GM19328 (cell line): ENCODE measurements around the gene NR2F2.
"Not testable (repeated sequence)": the region's sequence is repeated elsewhere in the genome, so short reads cannot be mapped to it uniquely, and the experiment has no call there.

Source experiments
- ATAC-seq: cut with Tn5 transposase; IDR thresholded peaks from one replicate; pipeline ENCODE4 v1.9.1; 2021; ENCODE audit warnings: mild to moderate bottlenecking, moderate library complexity; ENCODE audit not compliant: unreplicated experiment

Gene NR2F2

DNA sequence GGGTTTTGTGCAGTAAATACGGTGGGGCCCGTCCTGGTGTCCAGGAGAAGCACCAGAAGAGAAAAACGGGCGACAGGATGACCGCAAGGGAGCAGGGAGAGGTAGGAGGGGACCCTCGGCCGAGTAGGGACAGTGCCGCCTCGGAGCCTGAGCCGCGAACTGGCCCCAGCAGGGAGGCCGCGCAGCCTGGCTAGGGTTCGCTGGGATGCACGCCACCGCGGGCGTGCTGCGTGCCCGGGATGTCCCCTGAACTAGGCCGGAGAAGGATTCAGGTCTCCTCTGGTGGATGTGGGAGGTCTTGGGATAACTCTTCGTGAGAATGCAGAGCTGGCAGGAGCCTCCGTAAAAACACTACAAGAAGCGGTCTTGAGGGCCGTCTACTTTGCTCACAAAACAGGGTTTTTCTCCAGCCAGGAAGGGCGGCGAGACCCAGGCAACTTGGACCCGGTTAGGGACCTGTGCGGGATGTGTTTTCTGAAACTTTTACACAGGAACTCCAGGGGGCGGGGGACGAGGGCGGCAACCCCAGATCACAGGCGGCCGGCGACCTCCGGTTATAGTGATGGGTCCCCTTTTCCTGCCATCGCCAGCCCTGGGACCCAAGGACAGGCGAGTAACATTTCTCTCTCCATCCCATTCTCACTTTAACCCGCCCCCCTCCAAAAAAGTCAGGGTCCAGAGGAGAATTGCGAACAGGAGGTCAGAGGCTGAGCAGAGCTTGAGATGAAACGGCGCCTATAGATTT, 35.5 kb downstream of the NR2F2 start:
- no peak for ATAC-seq

- no peak for ATAC-seq
Measured at GRCh38 chr15:96366526-96366877, 36.0 kb downstream of the NR2F2 start.

GRCh38 chr15:96367311-96368200, 37.1 kb downstream of the NR2F2 start:
- ATAC-seq = no peak

- no peak for ATAC-seq
Measured at GRCh38 chr15:96369351-96369750, 38.9 kb downstream of the NR2F2 start.

DNA sequence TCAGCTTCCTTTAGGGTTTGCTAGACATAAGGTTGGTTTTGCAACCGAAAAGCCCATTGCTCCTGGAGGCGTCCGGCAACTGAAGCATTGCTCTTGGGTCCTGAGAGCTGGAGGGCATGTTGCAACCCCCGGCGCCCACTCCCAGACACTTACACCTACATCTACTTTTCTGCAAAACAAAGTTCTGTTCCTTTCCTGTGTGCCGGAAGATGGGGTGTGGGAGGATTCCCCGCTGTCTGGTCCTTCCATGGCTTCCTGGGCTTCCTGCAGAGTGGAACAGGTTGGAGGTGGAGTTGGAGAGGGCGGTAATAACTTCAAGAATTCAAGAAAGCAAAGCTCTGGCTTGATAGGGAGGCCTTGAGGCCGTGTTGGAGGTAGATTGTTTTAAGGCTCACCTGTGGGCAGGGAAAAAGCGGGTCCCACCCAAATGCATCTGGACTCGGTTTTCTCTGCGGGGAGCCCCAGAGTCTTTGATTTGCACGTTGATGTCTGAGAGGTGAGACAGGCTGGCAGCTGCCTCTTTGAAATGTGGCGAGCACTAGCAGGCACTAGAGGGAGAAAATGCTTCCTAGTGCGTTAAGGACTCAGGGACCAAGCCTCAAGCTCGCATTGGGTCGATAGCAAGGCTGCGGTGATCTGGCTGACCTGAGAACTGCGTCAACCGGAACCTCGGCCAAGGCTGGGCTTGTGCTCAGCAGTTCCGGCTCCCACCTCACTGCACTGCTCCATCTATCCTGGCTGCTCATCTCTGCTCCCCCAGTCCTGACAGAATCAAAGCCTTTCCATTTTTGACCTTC, 39.5 kb downstream of the NR2F2 start:
- no peak for ATAC-seq

DNA sequence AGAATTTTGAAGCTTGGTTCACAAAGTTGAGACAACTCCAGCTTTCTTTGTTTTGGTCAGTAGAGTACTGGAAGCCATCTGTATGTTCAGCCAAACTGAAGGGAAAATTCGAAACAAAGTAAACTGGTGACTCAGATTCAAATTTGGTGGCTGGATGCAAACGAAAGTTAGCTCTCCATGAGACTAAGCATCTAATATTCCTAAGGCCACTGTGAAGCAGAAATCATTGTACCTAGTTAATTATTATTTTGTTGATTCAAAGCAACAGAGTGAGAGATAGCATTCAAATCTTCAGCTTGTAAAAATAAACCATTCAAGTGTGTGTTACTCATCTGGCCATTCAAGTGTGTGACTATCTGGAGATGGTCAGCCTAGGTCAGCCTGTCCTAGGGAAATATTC, 42.1 kb downstream of the NR2F2 start:
- ATAC-seq = no peak

DNA sequence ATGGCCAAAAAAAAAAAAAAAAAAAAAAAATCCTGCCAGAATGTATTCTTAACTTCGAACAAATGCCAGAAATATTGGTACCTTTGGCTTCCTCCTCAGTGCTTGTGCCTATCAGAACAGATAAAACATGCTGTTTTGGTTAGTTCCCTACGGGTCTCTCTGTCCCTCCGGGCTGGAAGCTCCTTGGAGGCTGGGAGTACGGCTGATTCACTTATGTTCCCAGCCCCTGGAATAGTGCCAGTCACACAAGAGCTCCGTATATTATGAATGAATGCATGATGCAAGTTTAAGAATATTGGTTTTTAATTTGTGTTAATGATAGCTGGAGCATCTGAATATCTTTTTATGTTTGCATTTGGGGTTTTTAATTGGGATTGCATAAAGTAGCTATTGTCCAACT, 44.0 kb downstream of the NR2F2 start:
- ATAC-seq = no peak

DNA sequence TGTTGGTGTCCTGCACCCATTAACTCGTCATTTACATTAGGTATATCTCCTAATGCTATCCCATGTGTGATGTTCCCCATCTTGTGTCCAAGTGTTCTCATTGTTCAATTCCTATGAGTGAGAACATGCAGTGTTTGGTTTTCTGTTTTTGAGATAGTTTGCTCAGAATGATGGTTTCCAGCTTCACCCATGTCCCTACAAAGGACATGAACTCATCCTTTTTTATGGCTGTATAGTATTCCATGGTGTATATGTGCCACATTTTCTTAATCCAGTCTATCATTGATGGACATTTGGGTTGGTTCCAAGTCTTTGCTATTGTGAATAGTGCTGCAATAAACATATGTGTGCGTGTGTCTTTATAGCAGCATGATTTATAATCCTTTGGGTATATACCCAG, 49.1 kb downstream of the NR2F2 start:
- not testable (repeated sequence) for ATAC-seq

DNA sequence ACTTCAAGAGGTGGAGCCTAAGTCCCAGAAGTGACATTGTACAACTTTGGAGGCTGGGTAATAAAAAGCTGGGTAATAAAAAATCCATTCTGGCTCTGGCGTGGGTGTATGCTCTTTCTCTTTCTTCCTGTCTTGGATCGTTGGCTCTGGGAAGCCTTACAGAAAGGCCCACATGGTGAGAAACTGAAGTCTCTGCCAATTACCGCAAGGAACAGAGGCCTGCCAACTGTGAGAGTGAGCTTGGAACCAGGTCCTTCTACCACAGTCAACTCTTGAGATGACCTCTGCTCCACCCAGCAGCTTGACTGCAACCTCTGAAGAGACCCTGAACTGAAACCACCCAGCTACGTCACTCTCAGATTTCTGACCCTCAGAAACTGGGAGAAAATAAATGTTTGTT, 51.0 kb downstream of the NR2F2 start:
- no peak for ATAC-seq

GRCh38 chr15:96385195-96385594, 54.7 kb downstream of the NR2F2 start:
- no peak for ATAC-seq

DNA sequence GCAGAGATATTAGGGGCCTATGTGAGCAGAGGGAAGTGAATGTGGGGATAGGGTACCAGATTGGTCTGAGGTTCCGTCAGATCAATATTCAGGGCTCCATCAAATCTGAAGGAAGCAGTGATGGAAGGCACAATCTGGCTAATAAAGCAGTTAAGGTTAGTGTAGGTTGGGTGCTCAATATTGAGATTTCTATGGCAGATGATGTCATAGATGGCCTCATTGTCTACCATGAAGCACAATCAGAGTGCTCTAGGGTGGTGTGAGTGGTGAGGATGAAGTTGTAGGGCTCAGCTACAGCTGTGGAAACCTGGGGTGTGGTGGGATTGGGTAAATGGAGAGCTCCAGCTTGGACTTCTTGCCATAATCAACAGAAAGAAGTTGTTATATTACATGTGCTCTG, 58.2 kb downstream of the NR2F2 start:
- ATAC-seq = no peak
